KMS-11 (cell line): ENCODE measurements around the gene ABCC3.

Source experiments
- H2AFZ ChIP-seq: fragments of 200-600 bp; sonication (generic); 2 replicates; pipeline ENCODE4 v1.6.1; 2016; ENCODE audit warnings: antibody characterized with exemption, mixed run types, low read depth
- H3K27ac ChIP-seq: fragments of 200-600 bp; sonication (generic); 2 replicates; pipeline ENCODE4 v1.6.1; 2016; ENCODE audit warnings: mild to moderate bottlenecking, mixed run types
- H3K27me3 ChIP-seq: fragments of 200-600 bp; sonication (generic); 2 replicates; pipeline ENCODE4 v1.6.1; 2017; ENCODE audit warnings: mild to moderate bottlenecking, low read depth, mixed run types, moderate library complexity; ENCODE audit not compliant: insufficient read depth
- H3K36me3 ChIP-seq: fragments of 200-600 bp; sonication (generic); 2 replicates; pipeline ENCODE4 v1.6.1; 2017; ENCODE audit warnings: mild to moderate bottlenecking, mixed run types; ENCODE audit not compliant: insufficient read depth
- H3K4me1 ChIP-seq: fragments of 200-600 bp; sonication (generic); 2 replicates; pipeline ENCODE4 v1.6.1; 2016; ENCODE audit warnings: mild to moderate bottlenecking, low read depth, mixed run types; ENCODE audit not compliant: poor library complexity, severe bottlenecking
- H3K4me2 ChIP-seq: fragments of 200-600 bp; sonication (generic); 2 replicates; pipeline ENCODE4 v1.7.0; 2016; ENCODE audit warnings: mild to moderate bottlenecking, mixed run types
- H3K4me3 ChIP-seq: fragments of 200-600 bp; sonication (generic); IDR thresholded peaks from 2 replicates; pipeline ENCODE4 v1.6.1; 2017; ENCODE audit warnings: low read depth, low read length, mixed read lengths; ENCODE audit not compliant: insufficient read depth
- H3K79me2 ChIP-seq: fragments of 200-600 bp; sonication (generic); 2 replicates; pipeline ENCODE4 v1.6.1; 2016; ENCODE audit warnings: low read depth, mixed run types; ENCODE audit not compliant: insufficient read depth
- H3K9ac ChIP-seq: fragments of 200-600 bp; sonication (generic); 2 replicates; pipeline ENCODE4 v1.6.1; 2016; ENCODE audit warnings: mild to moderate bottlenecking, mixed run types
- H4K20me1 ChIP-seq: fragments of 200-600 bp; sonication (generic); 2 replicates; pipeline ENCODE4 v1.6.1; 2016; ENCODE audit warnings: mild to moderate bottlenecking, mixed run types; ENCODE audit not compliant: insufficient read depth
- CTCF ChIP-seq: fragments of 200-600 bp; sonication (generic); conservative IDR thresholded peaks from 2 replicates; pipeline ENCODE4 v1.6.1; 2017; ENCODE audit warnings: low read depth, mild to moderate bottlenecking, antibody characterized with exemption, low read length, moderate library complexity, mixed read lengths

ABCC3 gene

DNA sequence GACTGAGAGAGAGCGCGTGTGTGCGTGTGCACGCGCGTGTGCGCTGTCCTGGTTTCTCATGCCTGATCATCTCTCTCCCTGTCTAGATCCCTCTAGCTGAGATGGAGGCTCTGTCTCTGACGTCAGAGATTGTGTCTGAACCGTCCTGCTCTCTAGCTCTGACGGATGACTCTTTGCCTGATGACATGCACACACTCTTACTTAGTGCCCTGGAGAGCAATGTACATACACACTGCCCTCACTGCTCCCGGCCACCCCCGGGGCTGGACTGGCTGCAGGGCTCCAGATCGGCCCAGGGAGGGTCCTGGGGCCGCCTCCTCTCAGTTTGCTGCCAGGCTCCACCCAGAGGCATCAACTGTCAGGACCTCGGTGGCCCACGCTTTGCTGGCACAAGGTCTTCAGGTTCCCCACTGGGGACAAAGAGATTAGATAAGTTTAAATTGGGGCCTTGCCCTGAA lies 13.1 kb upstream of the ABCC3 start:
- Histone ChIP-seq H2AFZ (no peak overlapping the region), H3K79me2 (no peaks in the 10 kb centered on the region), H3K4me2 (no peak overlapping the region), H3K27ac (no peak overlapping the region), H3K4me1 (no peaks in the 10 kb centered on the region), H3K36me3 (no peaks in the 10 kb centered on the region), H3K9ac (no peak overlapping the region), H4K20me1 (no peaks in the 10 kb centered on the region), H3K27me3 (peaks cover 51% of the 10 kb centered on the region), H3K4me3 (no peak overlapping the region)
- no peak for TF ChIP-seq CTCF

- no peak overlapping the region for H3K9ac ChIP-seq
- no peaks in the 10 kb centered on the region for H3K79me2 ChIP-seq
- peaks cover 51% of the 10 kb centered on the region; the same call in 1 of the 2 replicates for H3K27me3 ChIP-seq
- H3K27ac ChIP-seq, result no peak overlapping the region
- H4K20me1 ChIP-seq, result no peaks in the 10 kb centered on the region
- H2AFZ ChIP-seq, result no peak overlapping the region
- TF ChIP-seq CTCF, result no peak
- no peaks in the 10 kb centered on the region for H3K36me3 ChIP-seq
- H3K4me2 ChIP-seq, result no peak overlapping the region
- H3K4me3 ChIP-seq, result no peak overlapping the region
- H3K4me1 ChIP-seq, result no peaks in the 10 kb centered on the region
These were observed 10.3 kb upstream of the ABCC3 start for GRCh38 chr17:50624321-50624934.

DNA sequence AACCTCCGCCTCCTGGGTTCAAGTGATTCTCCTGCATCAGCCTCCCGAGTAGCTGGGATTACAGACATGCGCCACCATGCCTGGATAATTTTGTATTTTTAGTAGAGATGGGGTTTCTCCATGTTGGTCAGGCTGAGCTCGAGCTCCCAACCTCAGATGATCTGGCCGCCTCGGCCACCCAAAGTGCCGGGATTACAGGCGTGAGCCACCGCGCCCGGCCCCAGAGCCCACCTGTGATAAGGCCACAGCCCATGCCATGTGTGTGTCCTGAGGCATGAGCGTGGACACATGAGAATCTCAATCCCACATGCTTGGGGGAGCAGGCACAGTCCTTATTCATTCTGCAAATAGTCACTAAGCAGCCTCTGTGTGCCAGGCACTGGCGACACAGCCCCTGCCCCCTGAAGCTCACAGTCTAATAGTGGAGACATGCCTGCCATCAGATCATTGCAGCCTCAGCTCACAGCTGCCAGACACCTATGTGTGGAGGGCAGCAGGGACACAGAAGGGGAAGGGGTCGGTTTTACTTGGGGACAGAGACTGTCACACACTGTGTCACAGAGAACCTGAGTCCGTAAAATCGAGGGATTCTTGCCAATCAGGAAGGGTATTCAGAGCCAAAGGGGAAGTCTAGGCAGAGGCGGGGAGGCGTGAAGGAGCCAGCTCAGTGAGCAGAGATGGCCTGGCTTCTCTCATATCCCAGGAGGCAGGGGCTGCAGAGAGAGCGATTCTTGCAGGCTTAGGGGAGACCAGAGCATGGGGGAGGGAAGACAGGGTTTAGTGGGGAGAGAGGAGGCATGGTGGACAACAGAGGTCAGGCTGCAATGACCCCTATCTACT lies 9.4 kb upstream of the ABCC3 start:
- no peaks in the 10 kb centered on the region for H3K79me2 ChIP-seq
- no peaks in the 10 kb centered on the region for H3K4me1 ChIP-seq
- peak overlapping the region; percentile 69; the same call in 1 of the 2 replicates for H2AFZ ChIP-seq
- H3K27me3 ChIP-seq, result peaks cover 49% of the 10 kb centered on the region; the same call in 1 of the 2 replicates
- H3K4me2 ChIP-seq, result no peak overlapping the region
- H3K9ac ChIP-seq, result no peak overlapping the region
- no peak overlapping the region for H3K4me3 ChIP-seq
- no peaks in the 10 kb centered on the region for H4K20me1 ChIP-seq
- no peak for TF ChIP-seq CTCF
- H3K36me3 ChIP-seq, result no peaks in the 10 kb centered on the region
- H3K27ac ChIP-seq, result no peak overlapping the region

- Histone ChIP-seq H3K4me3 (no peak overlapping the region), H3K4me1 (no peaks in the 10 kb centered on the region), H4K20me1 (no peaks in the 10 kb centered on the region), H3K27ac (no peak overlapping the region), H3K4me2 (no peak overlapping the region), H3K27me3 (peaks cover 50% of the 10 kb centered on the region; the same call in 1 of the 2 replicates), H3K9ac (no peak overlapping the region), H3K79me2 (no peaks in the 10 kb centered on the region), H2AFZ (peak overlapping the region; percentile 69; the same call in 1 of the 2 replicates), H3K36me3 (no peaks in the 10 kb centered on the region)
- peak; percentile 85 for TF ChIP-seq CTCF
These were observed 8.6 kb upstream of the ABCC3 start for GRCh38 chr17:50626037-50626574.
